H1 (cell line): Measurements from ENCODE around the gene CACNB4. TPM values are rescaled to one million over a fixed set of nuclear protein-coding genes. Genes with fewer than 3 reads are reported as not detected.

ENCODE experiments used
- FOSL1 ChIP-seq: IDR thresholded peaks from 2 replicates; pipeline ENCODE4 v1.6.1; 2011; ENCODE audit warnings: mild to moderate bottlenecking, low read depth, low read length, moderate library complexity; ENCODE audit not compliant: insufficient read depth
- NANOG ChIP-seq: IDR thresholded peaks from 2 replicates; pipeline ENCODE4 v1.6.1; 2011; ENCODE audit warnings: low read length, low read depth, mild to moderate bottlenecking, inconsistent platforms; ENCODE audit not compliant: insufficient read depth, poor library complexity, severe bottlenecking
- RBBP5 ChIP-seq: IDR thresholded peaks from 2 replicates; pipeline ENCODE4 v1.7.1; 2012; ENCODE audit warnings: low read depth, mild to moderate bottlenecking, inconsistent platforms, low read length, moderate library complexity, borderline replicate concordance
- polyA plus RNA-seq, 7 experiments: library from polyadenylated mRNA; depleted of rRNA in 3 of 7; stranded (reverse) in 5 of 7; unstranded in 2 of 7; fragments of >200 nt in 5 of 7; fragments of 200-250 nt in 2 of 7; gene quantifications; 1 replicate in 5 of 7; 2 replicates in 1 of 7; 4 replicates in 1 of 7; pipeline versions ENCODE4 v1.2.1 to v1.2.3, GENCODE V29; 2011 to 2013; ENCODE audit warnings: missing spikeins in 2 of 7, mixed read lengths in 2 of 7
- total RNA-seq: library from RNA; stranded (reverse); fragmentation: NEBNext Ultra II Directional; extraction: Animal tissue kit (Norgen Biotek cat#: 25700); gene quantifications from 2 replicates; pipeline ENCODE4 v1.2.1, GENCODE V29; 2021
- TF ChIP-seq, protein P1 (sequence below): fragments of 300-600 bp; sonication (generic); IDR thresholded peaks from 2 replicates; pipeline ENCODE4 v1.7.1; 2012; ENCODE audit warnings: low read length, moderate library complexity, mild to moderate bottlenecking, inconsistent platforms; ENCODE audit not compliant: insufficient replicate concordance

The CACNB4 gene
- total and polyA plus RNA-seq, 2 of the 8 experiments (the other 6 are each of a cell fraction or from before 2014, with no cell fraction given): 2.0 to 4.0 TPM

DNA sequence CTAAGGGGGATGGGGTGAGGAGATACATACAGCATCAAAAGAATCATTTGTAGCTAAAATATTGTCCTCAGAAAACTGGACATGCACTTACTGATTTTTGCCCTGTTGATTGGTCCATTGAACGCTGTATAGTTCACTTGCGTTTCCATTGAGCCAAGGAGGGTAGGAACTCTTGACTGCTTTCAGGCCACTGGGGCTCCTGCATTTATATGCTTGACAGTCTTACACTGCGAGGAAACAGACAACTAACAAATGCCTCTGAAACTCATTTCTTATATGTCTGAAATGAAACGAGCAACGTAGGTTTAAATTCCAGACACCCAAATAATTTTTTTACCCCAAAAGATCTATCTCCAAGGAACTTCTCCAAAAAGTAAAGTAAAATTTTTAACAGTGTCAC, 312.8 kb downstream of the CACNB4 start (continued):
- TF ChIP-seq, protein P1, sequence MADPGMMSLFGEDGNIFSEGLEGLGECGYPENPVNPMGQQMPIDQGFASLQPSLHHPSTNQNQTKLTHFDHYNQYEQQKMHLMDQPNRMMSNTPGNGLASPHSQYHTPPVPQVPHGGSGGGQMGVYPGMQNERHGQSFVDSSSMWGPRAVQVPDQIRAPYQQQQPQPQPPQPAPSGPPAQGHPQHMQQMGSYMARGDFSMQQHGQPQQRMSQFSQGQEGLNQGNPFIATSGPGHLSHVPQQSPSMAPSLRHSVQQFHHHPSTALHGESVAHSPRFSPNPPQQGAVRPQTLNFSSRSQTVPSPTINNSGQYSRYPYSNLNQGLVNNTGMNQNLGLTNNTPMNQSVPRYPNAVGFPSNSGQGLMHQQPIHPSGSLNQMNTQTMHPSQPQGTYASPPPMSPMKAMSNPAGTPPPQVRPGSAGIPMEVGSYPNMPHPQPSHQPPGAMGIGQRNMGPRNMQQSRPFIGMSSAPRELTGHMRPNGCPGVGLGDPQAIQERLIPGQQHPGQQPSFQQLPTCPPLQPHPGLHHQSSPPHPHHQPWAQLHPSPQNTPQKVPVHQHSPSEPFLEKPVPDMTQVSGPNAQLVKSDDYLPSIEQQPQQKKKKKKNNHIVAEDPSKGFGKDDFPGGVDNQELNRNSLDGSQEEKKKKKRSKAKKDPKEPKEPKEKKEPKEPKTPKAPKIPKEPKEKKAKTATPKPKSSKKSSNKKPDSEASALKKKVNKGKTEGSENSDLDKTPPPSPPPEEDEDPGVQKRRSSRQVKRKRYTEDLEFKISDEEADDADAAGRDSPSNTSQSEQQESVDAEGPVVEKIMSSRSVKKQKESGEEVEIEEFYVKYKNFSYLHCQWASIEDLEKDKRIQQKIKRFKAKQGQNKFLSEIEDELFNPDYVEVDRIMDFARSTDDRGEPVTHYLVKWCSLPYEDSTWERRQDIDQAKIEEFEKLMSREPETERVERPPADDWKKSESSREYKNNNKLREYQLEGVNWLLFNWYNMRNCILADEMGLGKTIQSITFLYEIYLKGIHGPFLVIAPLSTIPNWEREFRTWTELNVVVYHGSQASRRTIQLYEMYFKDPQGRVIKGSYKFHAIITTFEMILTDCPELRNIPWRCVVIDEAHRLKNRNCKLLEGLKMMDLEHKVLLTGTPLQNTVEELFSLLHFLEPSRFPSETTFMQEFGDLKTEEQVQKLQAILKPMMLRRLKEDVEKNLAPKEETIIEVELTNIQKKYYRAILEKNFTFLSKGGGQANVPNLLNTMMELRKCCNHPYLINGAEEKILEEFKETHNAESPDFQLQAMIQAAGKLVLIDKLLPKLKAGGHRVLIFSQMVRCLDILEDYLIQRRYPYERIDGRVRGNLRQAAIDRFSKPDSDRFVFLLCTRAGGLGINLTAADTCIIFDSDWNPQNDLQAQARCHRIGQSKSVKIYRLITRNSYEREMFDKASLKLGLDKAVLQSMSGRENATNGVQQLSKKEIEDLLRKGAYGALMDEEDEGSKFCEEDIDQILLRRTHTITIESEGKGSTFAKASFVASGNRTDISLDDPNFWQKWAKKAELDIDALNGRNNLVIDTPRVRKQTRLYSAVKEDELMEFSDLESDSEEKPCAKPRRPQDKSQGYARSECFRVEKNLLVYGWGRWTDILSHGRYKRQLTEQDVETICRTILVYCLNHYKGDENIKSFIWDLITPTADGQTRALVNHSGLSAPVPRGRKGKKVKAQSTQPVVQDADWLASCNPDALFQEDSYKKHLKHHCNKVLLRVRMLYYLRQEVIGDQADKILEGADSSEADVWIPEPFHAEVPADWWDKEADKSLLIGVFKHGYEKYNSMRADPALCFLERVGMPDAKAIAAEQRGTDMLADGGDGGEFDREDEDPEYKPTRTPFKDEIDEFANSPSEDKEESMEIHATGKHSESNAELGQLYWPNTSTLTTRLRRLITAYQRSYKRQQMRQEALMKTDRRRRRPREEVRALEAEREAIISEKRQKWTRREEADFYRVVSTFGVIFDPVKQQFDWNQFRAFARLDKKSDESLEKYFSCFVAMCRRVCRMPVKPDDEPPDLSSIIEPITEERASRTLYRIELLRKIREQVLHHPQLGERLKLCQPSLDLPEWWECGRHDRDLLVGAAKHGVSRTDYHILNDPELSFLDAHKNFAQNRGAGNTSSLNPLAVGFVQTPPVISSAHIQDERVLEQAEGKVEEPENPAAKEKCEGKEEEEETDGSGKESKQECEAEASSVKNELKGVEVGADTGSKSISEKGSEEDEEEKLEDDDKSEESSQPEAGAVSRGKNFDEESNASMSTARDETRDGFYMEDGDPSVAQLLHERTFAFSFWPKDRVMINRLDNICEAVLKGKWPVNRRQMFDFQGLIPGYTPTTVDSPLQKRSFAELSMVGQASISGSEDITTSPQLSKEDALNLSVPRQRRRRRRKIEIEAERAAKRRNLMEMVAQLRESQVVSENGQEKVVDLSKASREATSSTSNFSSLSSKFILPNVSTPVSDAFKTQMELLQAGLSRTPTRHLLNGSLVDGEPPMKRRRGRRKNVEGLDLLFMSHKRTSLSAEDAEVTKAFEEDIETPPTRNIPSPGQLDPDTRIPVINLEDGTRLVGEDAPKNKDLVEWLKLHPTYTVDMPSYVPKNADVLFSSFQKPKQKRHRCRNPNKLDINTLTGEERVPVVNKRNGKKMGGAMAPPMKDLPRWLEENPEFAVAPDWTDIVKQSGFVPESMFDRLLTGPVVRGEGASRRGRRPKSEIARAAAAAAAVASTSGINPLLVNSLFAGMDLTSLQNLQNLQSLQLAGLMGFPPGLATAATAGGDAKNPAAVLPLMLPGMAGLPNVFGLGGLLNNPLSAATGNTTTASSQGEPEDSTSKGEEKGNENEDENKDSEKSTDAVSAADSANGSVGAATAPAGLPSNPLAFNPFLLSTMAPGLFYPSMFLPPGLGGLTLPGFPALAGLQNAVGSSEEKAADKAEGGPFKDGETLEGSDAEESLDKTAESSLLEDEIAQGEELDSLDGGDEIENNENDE: no peak
- TF ChIP-seq NANOG (no peak), FOSL1 (no peak), RBBP5 (no peak)
